GM12891 (cell line): Measurements from ENCODE around the gene RUNDC1.

Source experiments
- PAX5 ChIP-seq: IDR thresholded peaks from 2 replicates; pipeline ENCODE4 v1.6.1; 2011; ENCODE audit warnings: low read length, moderate library complexity, mild to moderate bottlenecking; ENCODE audit not compliant: insufficient read depth, severe bottlenecking
- POLR2A ChIP-seq: IDR thresholded peaks from 2 replicates; pipeline ENCODE4 v1.6.1; 2011; ENCODE audit warnings: low read depth, low read length, control low read depth
- POLR2AphosphoS5 ChIP-seq: IDR thresholded peaks from 2 replicates; pipeline ENCODE4 v1.6.1; 2011; ENCODE audit warnings: low read depth, low read length, control low read depth
- POU2F2 ChIP-seq: IDR thresholded peaks from 2 replicates; pipeline ENCODE4 v1.6.1; 2011; ENCODE audit warnings: low read depth, mild to moderate bottlenecking, control low read depth, low read length, moderate library complexity
- SPI1 ChIP-seq: IDR thresholded peaks from 2 replicates; pipeline ENCODE4 v1.6.1; 2011; ENCODE audit warnings: low read depth, low read length, control low read depth
- TAF1 ChIP-seq: IDR thresholded peaks from 2 replicates; pipeline ENCODE4 v1.6.1; 2011; ENCODE audit warnings: low read depth, low read length, control low read depth

GRCh38 chr17:43014649-43015542 lies 34.5 kb downstream of the RUNDC1 start:
- TF ChIP-seq POLR2A (no peak; the same call in 1 of the 2 replicates), TAF1 (no peak), POLR2AphosphoS5 (no peak), SPI1 (no peak), POU2F2 (no peak), PAX5 (no peak)
